GM18505 (cell line): Measurements from ENCODE around the gene DSTN.

Experiments used
- ATAC-seq: cut with Tn5 transposase; IDR thresholded peaks from one replicate; pipeline ENCODE4 v1.9.1; 2021; ENCODE audit not compliant: unreplicated experiment
- POLR2A ChIP-seq: IDR thresholded peaks from 4 replicates; pipeline ENCODE4 v1.6.1; 2011; ENCODE audit warnings: borderline replicate concordance; ENCODE audit not compliant: insufficient read depth, insufficient read length; ENCODE audit errors: extremely low read depth

The DSTN gene

GRCh38 chr20:17558154-17558940 is 11.5 kb upstream of the DSTN start:
- no peak for TF ChIP-seq POLR2A
- ATAC-seq = no peak

GRCh38 chr20:17558941-17559304 is 11.0 kb upstream of the DSTN start:
- ATAC-seq = no peak
- TF ChIP-seq POLR2A = no peak

- TF ChIP-seq POLR2A = no peak
- ATAC-seq = no peak
These were observed 10.5 kb upstream of the DSTN start for GRCh38 chr20:17559338-17559737.

GRCh38 chr20:17560344-17561074 is 9.4 kb upstream of the DSTN start:
- TF ChIP-seq POLR2A = no peak
- ATAC-seq = no peak

- ATAC-seq = no peak
These were observed 7.0 kb upstream of the DSTN start for GRCh38 chr20:17562804-17563305.

GRCh38 chr20:17565169-17565845 is 4.6 kb upstream of the DSTN start:
- no peak for TF ChIP-seq POLR2A
- no peak for ATAC-seq

More at GRCh38 chr20:17562804-17563305, 7.0 kb upstream of the DSTN start:
- no peak for TF ChIP-seq POLR2A

- no peak for ATAC-seq
- TF ChIP-seq POLR2A = no peak
These were observed 3.5 kb upstream of the DSTN start for GRCh38 chr20:17566345-17566744.

- ATAC-seq = no peak
- no peak for TF ChIP-seq POLR2A
These were observed 1.7 kb upstream of the DSTN start for GRCh38 chr20:17568045-17568788.

- no peak for TF ChIP-seq POLR2A
- ATAC-seq = no peak
These were observed 828 bp upstream of the DSTN start for GRCh38 chr20:17568972-17569521.

GRCh38 chr20:17570347-17571152 is 675 bp downstream of the DSTN start:
- TF ChIP-seq POLR2A = no peak
- ATAC-seq = peak; percentile 38

GRCh38 chr20:17571153-17571527 is 1.3 kb downstream of the DSTN start:
- ATAC-seq = no peak
- TF ChIP-seq POLR2A = no peak

GRCh38 chr20:17572034-17572638 is 2.3 kb downstream of the DSTN start:
- ATAC-seq = no peak
- TF ChIP-seq POLR2A = no peak

GRCh38 chr20:17573463-17573862 is 3.6 kb downstream of the DSTN start:
- no peak for TF ChIP-seq POLR2A
- ATAC-seq = no peak
